ENCODE measurements around the gene LRRTM4. TPM values are rescaled to one million over a fixed set of nuclear protein-coding genes. Genes with fewer than 3 reads are reported as not detected.

The LRRTM4 gene
- total and polyA plus RNA-seq, 2 donors (not counting 1 experiment from before 2014, with no cell fraction given): not detected

DNA sequence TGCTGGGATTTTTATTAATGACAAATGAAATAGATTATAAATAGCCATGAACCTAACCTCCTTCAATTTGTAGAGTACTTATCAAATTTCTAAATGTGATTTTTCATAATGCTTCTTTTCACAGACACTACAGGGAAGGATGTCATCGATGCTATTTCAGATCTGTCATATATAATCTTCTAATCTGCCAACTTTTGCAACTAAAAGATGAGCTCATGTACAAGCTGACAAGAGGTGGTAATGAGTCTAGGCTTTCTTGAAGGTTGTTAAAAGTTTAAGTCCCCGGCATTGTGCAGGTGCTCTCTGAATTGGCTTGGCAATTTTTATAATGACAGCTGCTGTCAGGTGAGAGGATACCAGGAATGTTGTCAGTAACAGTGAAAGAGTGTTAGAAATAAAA is 320.4 kb downstream of the LRRTM4 start:
- Histone ChIP-seq H2AFZ (ENCODE audit: insufficient read depth, low read depth, low read length, poor library complexity, severe bottlenecking) (no peak overlapping the region), H3K27me3 (replicated peaks in 1 of 4; ENCODE audit: control extremely low read depth in 1 of 4, control insufficient read depth in 3 of 4, insufficient read depth in 4 of 4, low read length in 3 of 4) (no peaks in the 10 kb centered on the region), H3K4me1 (ENCODE audit: control insufficient read depth in 2 of 2, insufficient read depth in 2 of 2, low read length in 2 of 2) (no peaks in the 10 kb centered on the region), H3K9ac (ENCODE audit: low read length) (no peak overlapping the region), H3K4me2 (replicated peaks; ENCODE audit: low read depth, low read length, poor library complexity, severe bottlenecking) (no peak overlapping the region), H3K4me3 (ENCODE audit: control extremely low read depth in 1 of 5, extremely low read depth in 1 of 5, insufficient read depth in 1 of 5, low read depth in 2 of 5, low read length in 4 of 5) (no peak overlapping the region), H4K20me1 (ENCODE audit: control insufficient read depth, insufficient read depth, low read length, poor library complexity, severe bottlenecking) (no peaks in the 10 kb centered on the region), H3K9me3 (ENCODE audit: control extremely low read depth in 1 of 3, control insufficient read depth in 2 of 3, insufficient read depth in 1 of 3, low read length in 2 of 3) (peaks cover 0 to 5% (median 0%) of the 10 kb centered on the region in 3 donors), H3K27ac (ENCODE audit: low read length in 2 of 2) (no peak overlapping the region), H3K79me2 (ENCODE audit: control insufficient read depth, insufficient read depth, low read length) (no peaks in the 10 kb centered on the region), H3K36me3 (replicated peaks in 1 of 2; ENCODE audit: control extremely low read depth in 1 of 2, control insufficient read depth in 1 of 2, extremely low read depth in 1 of 2, insufficient read depth in 2 of 2, low read length in 1 of 2) (no peaks in the 10 kb centered on the region)
- ChIA-PET CTCF (no interaction called here), POLR2A (no interaction called here)
- intact Hi-C loops (cut with micrococcal nuclease): no loop called here
- WGBS (ENCODE audit: insufficient coverage): 83% methylated on average over 1 of the region's 2 CpGs
- TF ChIP-seq, protein P1, sequence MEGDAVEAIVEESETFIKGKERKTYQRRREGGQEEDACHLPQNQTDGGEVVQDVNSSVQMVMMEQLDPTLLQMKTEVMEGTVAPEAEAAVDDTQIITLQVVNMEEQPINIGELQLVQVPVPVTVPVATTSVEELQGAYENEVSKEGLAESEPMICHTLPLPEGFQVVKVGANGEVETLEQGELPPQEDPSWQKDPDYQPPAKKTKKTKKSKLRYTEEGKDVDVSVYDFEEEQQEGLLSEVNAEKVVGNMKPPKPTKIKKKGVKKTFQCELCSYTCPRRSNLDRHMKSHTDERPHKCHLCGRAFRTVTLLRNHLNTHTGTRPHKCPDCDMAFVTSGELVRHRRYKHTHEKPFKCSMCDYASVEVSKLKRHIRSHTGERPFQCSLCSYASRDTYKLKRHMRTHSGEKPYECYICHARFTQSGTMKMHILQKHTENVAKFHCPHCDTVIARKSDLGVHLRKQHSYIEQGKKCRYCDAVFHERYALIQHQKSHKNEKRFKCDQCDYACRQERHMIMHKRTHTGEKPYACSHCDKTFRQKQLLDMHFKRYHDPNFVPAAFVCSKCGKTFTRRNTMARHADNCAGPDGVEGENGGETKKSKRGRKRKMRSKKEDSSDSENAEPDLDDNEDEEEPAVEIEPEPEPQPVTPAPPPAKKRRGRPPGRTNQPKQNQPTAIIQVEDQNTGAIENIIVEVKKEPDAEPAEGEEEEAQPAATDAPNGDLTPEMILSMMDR (IDR thresholded peaks at IDR 0.05): no peak
- no peak for TF ChIP-seq EZH2 (IDR thresholded peaks at IDR 0.05; ENCODE audit: borderline replicate concordance, insufficient read depth, low read depth, low read length, poor library complexity, severe bottlenecking)
- Mint-ChIP-seq H3K4me1 (no peaks in the 10 kb centered on the region), H3K4me3 (no peak overlapping the region), H3K27me3 (no peaks in the 10 kb centered on the region), H3K27ac (no peak overlapping the region), H3K9me3 (ENCODE audit: insufficient read depth) (peaks cover 2% of the 10 kb centered on the region)
- ATAC-seq (ENCODE audit: low read depth) (no peak), DNase-seq (no peak)

- POLR2A ChIA-PET: no interaction called here
- CTCF ChIA-PET: no interaction called here
- TF ChIP-seq, protein P1 (IDR thresholded peaks at IDR 0.05): no peak
- TF ChIP-seq EZH2 (IDR thresholded peaks at IDR 0.05; ENCODE audit: borderline replicate concordance, insufficient read depth, low read depth, low read length, poor library complexity, severe bottlenecking): no peak
- ATAC-seq (ENCODE audit: low read depth): no peak
- Histone ChIP-seq H3K4me1 (ENCODE audit: control insufficient read depth in 2 of 2, insufficient read depth in 2 of 2, low read length in 2 of 2) (no peaks in the 10 kb centered on the region), H3K9ac (ENCODE audit: low read length) (no peak overlapping the region), H2AFZ (ENCODE audit: insufficient read depth, low read depth, low read length, poor library complexity, severe bottlenecking) (no peak overlapping the region), H3K9me3 (ENCODE audit: control extremely low read depth in 1 of 3, control insufficient read depth in 2 of 3, insufficient read depth in 1 of 3, low read length in 2 of 3) (no peaks in the 10 kb centered on the region), H3K79me2 (ENCODE audit: control insufficient read depth, insufficient read depth, low read length) (no peaks in the 10 kb centered on the region), H3K27ac (ENCODE audit: low read length in 2 of 2) (no peak overlapping the region), H3K4me2 (replicated peaks; ENCODE audit: low read depth, low read length, poor library complexity, severe bottlenecking) (no peak overlapping the region), H3K36me3 (replicated peaks in 1 of 2; ENCODE audit: control extremely low read depth in 1 of 2, control insufficient read depth in 1 of 2, extremely low read depth in 1 of 2, insufficient read depth in 2 of 2, low read length in 1 of 2) (no peaks in the 10 kb centered on the region), H4K20me1 (ENCODE audit: control insufficient read depth, insufficient read depth, low read length, poor library complexity, severe bottlenecking) (no peaks in the 10 kb centered on the region), H3K27me3 (replicated peaks in 1 of 4; ENCODE audit: control extremely low read depth in 1 of 4, control insufficient read depth in 3 of 4, insufficient read depth in 4 of 4, low read length in 3 of 4) (no peaks in the 10 kb centered on the region), H3K4me3 (ENCODE audit: control extremely low read depth in 1 of 5, extremely low read depth in 1 of 5, insufficient read depth in 1 of 5, low read depth in 2 of 5, low read length in 4 of 5) (no peak overlapping the region)
- intact Hi-C loops (cut with micrococcal nuclease): no loop called here
- no peaks in the 10 kb centered on the region for H3K4me1 Mint-ChIP-seq
- no peaks in the 10 kb centered on the region for H3K27me3 Mint-ChIP-seq
- H3K27ac Mint-ChIP-seq: no peak overlapping the region
- H3K9me3 Mint-ChIP-seq (ENCODE audit: insufficient read depth): peaks cover 2% of the 10 kb centered on the region
- DNase-seq: no peak
- H3K4me3 Mint-ChIP-seq: no peak overlapping the region
Measured at GRCh38 chr2:77199411-77199810, 322.8 kb downstream of the LRRTM4 start.
